HepG2 (cell line): ENCODE measurements around the gene PAM16. TPM values are rescaled to one million over a fixed set of nuclear protein-coding genes. Genes with fewer than 3 reads are reported as not detected.

Experiments used
- CERS6 ChIP-seq: sonication (generic); formaldehyde crosslinking; IDR thresholded peaks from 2 replicates; pipeline ENCODE4 v1.5.0; 2020; ENCODE audit warnings: missing genetic modification reagents
- EP300 ChIP-seq, 3 experiments: sonication (generic) in 1 of 3; formaldehyde crosslinking in 1 of 3; IDR thresholded peaks; 2 replicates each; pipeline versions ENCODE4 v1.5.1 to v1.6.1; 2011 to 2020; ENCODE audit warnings: low read depth in 2 of 3, low read length in 2 of 3, borderline replicate concordance in 1 of 3, improper control_type of control experiment in 1 of 3, mild to moderate bottlenecking in 1 of 3, missing genetic modification reagents in 1 of 3, moderate library complexity in 1 of 3
- HDAC1 ChIP-seq: sonication (generic); formaldehyde crosslinking; IDR thresholded peaks from 2 replicates; pipeline ENCODE4 v1.5.1; 2020; ENCODE audit warnings: mild to moderate bottlenecking, missing genetic modification reagents
- ISL2 ChIP-seq: sonication (generic); formaldehyde crosslinking; IDR thresholded peaks from 2 replicates; pipeline ENCODE4 v1.5.0; 2020; ENCODE audit warnings: missing genetic modification reagents
- KAT2B ChIP-seq: fragments of 150-350 bp; IDR thresholded peaks from 2 replicates; pipeline ENCODE4 v1.6.1; 2014; ENCODE audit warnings: low read depth, low read length, borderline replicate concordance
- KAT8 ChIP-seq: IDR thresholded peaks from 2 replicates; pipeline ENCODE4 v1.6.1; 2016; ENCODE audit warnings: missing genetic modification reagents, missing compliant biosample characterization
- NR2F1 ChIP-seq, 2 experiments: fragments of 450-650 bp in 1 of 2; formaldehyde crosslinking in 1 of 2; IDR thresholded peaks; 2 replicates each; pipeline versions ENCODE4 v1.5.0 to v1.6.1; 2016 to 2020; ENCODE audit warnings: mild to moderate bottlenecking in 1 of 2, missing compliant biosample characterization in 1 of 2, missing genetic modification reagents in 1 of 2, moderate library complexity in 1 of 2
- POLR2AphosphoS2 ChIP-seq: IDR thresholded peaks from 2 replicates; pipeline ENCODE4 v1.6.1; 2011; ENCODE audit warnings: low read depth, low read length, improper control_type of control experiment
- ZNF780A ChIP-seq: sonication (generic); formaldehyde crosslinking; IDR thresholded peaks from 2 replicates; pipeline ENCODE4 v1.8.0; 2022; ENCODE audit warnings: mild to moderate bottlenecking, missing genetic modification reagents, moderate library complexity
- polyA plus RNA-seq, 8 experiments: library from polyadenylated mRNA; depleted of rRNA in 3 of 8; stranded (reverse) in 7 of 8; unstranded in 1 of 8; fragments of >200 nt; fragmentation: Illumina TruSeq in 4 of 8; extraction: Trizol in 4 of 8; gene quantifications; 2 replicates each; pipeline versions ENCODE4 v1.2.1 to v1.2.3, GENCODE V29; 2011 to 2016; ENCODE audit warnings: low read depth in 4 of 8, missing spikeins in 1 of 8, mixed read lengths in 1 of 8; ENCODE audit not compliant: insufficient read depth in 1 of 8
- total RNA-seq, 5 experiments: library from RNA; depleted of rRNA; stranded (reverse); fragments of >200 nt; fragmentation: Illumina TruSeq; extraction: Trizol; gene quantifications; 2 replicates each; pipeline ENCODE4 v1.2.3, GENCODE V29; 2016; ENCODE audit warnings: low read depth in 1 of 5
- TF ChIP-seq, protein P1 (sequence below): sonication (generic); formaldehyde crosslinking; IDR thresholded peaks from 2 replicates; pipeline ENCODE4 v1.4.0; 2020; ENCODE audit warnings: missing genetic modification reagents

Gene PAM16
- total and polyA plus RNA-seq, 2 of the 13 experiments (the other 11 are each of a cell fraction or from before 2014, with no cell fraction given), result 51.5 to 51.8 TPM

DNA sequence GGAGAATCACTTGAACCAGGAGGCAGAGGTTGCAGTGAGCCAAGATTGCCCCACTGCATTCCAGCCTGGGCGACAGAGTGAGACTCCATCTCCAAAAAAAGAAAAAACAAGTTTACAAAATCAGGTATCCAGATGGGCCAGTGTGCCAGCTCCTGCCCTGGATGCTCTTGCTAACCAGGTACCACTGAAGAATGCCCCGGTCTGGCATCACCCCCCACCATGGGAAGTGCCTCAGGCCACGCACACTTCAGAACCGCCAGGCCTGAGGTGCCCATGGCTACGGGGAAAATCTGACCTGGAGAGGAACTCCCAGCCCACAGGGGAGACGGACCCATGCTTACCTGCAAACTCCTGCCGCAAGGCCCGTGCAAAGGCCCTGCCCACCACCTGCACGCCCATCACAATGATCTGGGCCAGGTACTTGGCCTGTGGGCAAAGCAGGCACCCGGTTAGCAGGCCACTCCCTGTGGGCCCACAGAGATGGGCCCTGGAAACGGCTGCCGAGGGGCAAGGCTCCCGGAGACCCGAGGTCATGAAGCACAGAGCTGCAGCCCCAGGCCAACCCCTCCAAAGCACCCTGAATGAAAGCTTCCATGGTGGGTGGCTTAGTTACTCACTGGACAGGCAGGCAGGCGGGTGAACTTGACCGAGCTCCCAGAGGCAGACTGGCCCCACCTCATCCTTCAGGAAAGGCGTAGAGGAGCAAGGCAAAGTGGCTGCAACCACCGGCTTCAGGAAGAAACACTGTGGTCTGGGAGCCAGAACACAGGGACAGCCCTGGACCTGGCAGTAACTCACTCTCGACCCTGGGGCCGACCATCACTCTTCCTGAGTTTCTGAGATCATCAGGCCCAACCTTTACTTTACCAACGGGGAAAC lies 8.0 kb downstream of the PAM16 start (continued):
- TF ChIP-seq ZNF780A (CRISPR knock-in tag) (no peak), NR2F1 (CRISPR knock-in tag; IDR thresholded peaks at IDR 0.05) (no peak), POLR2AphosphoS2 (no peak), ISL2 (CRISPR knock-in tag) (no peak), HDAC1 (no peak), EP300 (IDR thresholded peaks at IDR 0.05; ENCODE audit: low read depth in 2 of 2, low read length in 2 of 2) (no peak), EP300 (CRISPR knock-in tag; IDR thresholded peaks at IDR 0.05; ENCODE audit: borderline replicate concordance) (no peak), KAT8 (CRISPR knock-in tag) (no peak), CERS6 (no peak), KAT2B (no peak)
- TF ChIP-seq, protein P1, sequence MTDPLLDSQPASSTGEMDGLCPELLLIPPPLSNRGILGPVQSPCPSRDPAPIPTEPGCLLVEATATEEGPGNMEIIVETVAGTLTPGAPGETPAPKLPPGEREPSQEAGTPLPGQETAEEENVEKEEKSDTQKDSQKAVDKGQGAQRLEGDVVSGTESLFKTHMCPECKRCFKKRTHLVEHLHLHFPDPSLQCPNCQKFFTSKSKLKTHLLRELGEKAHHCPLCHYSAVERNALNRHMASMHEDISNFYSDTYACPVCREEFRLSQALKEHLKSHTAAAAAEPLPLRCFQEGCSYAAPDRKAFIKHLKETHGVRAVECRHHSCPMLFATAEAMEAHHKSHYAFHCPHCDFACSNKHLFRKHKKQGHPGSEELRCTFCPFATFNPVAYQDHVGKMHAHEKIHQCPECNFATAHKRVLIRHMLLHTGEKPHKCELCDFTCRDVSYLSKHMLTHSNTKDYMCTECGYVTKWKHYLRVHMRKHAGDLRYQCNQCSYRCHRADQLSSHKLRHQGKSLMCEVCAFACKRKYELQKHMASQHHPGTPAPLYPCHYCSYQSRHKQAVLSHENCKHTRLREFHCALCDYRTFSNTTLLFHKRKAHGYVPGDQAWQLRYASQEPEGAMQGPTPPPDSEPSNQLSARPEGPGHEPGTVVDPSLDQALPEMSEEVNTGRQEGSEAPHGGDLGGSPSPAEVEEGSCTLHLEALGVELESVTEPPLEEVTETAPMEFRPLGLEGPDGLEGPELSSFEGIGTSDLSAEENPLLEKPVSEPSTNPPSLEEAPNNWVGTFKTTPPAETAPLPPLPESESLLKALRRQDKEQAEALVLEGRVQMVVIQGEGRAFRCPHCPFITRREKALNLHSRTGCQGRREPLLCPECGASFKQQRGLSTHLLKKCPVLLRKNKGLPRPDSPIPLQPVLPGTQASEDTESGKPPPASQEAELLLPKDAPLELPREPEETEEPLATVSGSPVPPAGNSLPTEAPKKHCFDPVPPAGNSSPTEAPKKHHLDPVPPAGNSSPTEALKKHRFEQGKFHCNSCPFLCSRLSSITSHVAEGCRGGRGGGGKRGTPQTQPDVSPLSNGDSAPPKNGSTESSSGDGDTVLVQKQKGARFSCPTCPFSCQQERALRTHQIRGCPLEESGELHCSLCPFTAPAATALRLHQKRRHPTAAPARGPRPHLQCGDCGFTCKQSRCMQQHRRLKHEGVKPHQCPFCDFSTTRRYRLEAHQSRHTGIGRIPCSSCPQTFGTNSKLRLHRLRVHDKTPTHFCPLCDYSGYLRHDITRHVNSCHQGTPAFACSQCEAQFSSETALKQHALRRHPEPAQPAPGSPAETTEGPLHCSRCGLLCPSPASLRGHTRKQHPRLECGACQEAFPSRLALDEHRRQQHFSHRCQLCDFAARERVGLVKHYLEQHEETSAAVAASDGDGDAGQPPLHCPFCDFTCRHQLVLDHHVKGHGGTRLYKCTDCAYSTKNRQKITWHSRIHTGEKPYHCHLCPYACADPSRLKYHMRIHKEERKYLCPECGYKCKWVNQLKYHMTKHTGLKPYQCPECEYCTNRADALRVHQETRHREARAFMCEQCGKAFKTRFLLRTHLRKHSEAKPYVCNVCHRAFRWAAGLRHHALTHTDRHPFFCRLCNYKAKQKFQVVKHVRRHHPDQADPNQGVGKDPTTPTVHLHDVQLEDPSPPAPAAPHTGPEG (CRISPR knock-in tag), result no peak
